Hepatocyte (in vitro differentiated cells): ENCODE measurements around the gene SEC23A. TPM values are rescaled to one million over a fixed set of nuclear protein-coding genes. Genes with fewer than 3 reads are reported as not detected.
"Not testable (repeated sequence)": the region's sequence is repeated elsewhere in the genome, so short reads cannot be mapped to it uniquely, and the experiment has no call there.

Experiments
- DNase-seq: peaks from one replicate; pipeline ENCODE4 v3.0.0-alpha.2; 2016; ENCODE audit warnings: low spot score
- H2AFZ ChIP-seq: fragments of 200-600 bp; sonication (generic); 2 replicates; pipeline ENCODE4 v1.6.0; 2016; ENCODE audit warnings: antibody characterized with exemption, mild to moderate bottlenecking
- H3K27ac ChIP-seq: fragments of 200-600 bp; sonication (generic); 2 replicates; pipeline ENCODE4 v1.5.1; 2016; ENCODE audit warnings: mild to moderate bottlenecking
- H3K27me3 ChIP-seq: fragments of 200-600 bp; sonication (generic); 2 replicates; pipeline ENCODE4 v1.6.1; 2016
- H3K36me3 ChIP-seq: fragments of 200-600 bp; sonication (generic); replicated peaks from 2 replicates; pipeline ENCODE4 v1.5.1; 2016; ENCODE audit warnings: low read depth; ENCODE audit not compliant: insufficient read depth
- H3K4me1 ChIP-seq: fragments of 200-600 bp; sonication (generic); 2 replicates; pipeline ENCODE4 v1.5.1; 2016; ENCODE audit warnings: mild to moderate bottlenecking, moderate library complexity; ENCODE audit not compliant: insufficient read depth
- H3K4me2 ChIP-seq: fragments of 200-600 bp; sonication (generic); 2 replicates; pipeline ENCODE4 v1.6.0; 2016
- H3K4me3 ChIP-seq: fragments of 200-600 bp; sonication (generic); 2 replicates; pipeline ENCODE4 v1.5.1; 2016; ENCODE audit warnings: mild to moderate bottlenecking
- H3K79me2 ChIP-seq: fragments of 200-600 bp; sonication (generic); 2 replicates; pipeline ENCODE4 v1.6.0; 2017; ENCODE audit warnings: mild to moderate bottlenecking
- H3K9me2 ChIP-seq: fragments of 200-600 bp; sonication (generic); replicated peaks from 2 replicates; pipeline ENCODE4 v1.6.0; 2017; ENCODE audit warnings: mild to moderate bottlenecking; ENCODE audit not compliant: insufficient read depth
- H3K9me3 ChIP-seq: fragments of 200-600 bp; sonication (generic); 2 replicates; pipeline ENCODE4 v1.5.1; 2016; ENCODE audit warnings: low read depth, mild to moderate bottlenecking
- H4K20me1 ChIP-seq: fragments of 200-600 bp; sonication (generic); 2 replicates; pipeline ENCODE4 v1.6.0; 2016; ENCODE audit warnings: mild to moderate bottlenecking; ENCODE audit not compliant: insufficient read depth, poor library complexity, severe bottlenecking
- CTCF ChIP-seq: fragments of 200-600 bp; sonication (generic); IDR thresholded peaks from 2 replicates; pipeline ENCODE4 v1.5.1; 2016; ENCODE audit warnings: antibody characterized with exemption, mild to moderate bottlenecking; ENCODE audit not compliant: poor library complexity
- EZH2 ChIP-seq: fragments of 200-600 bp; sonication (generic); IDR thresholded peaks from 2 replicates; pipeline ENCODE4 v1.6.1; 2016; ENCODE audit warnings: antibody characterized with exemption, mild to moderate bottlenecking, borderline replicate concordance
- EZH2phosphoT487 ChIP-seq: fragments of 200-600 bp; sonication (generic); IDR thresholded peaks from one replicate; pipeline ENCODE4 v1.6.1; 2018; ENCODE audit warnings: antibody characterized with exemption, mild to moderate bottlenecking, low read depth, moderate library complexity; ENCODE audit not compliant: unreplicated experiment, severe bottlenecking
- WGBS: methylation state at CpG from one replicate; pipeline ENCODE4 v1.1.6; 2016; ENCODE audit warnings: low lambda C conversion rate; ENCODE audit errors: missing lambda C conversion rate; 5-methylcytosine and 5-hydroxymethylcytosine counted together
- polyA plus RNA-seq: library from polyadenylated mRNA; unstranded; fragments of >200 nt; fragmentation: Nextera tagmentation; extraction: Ambion mirVana; gene quantifications from 2 replicates; pipeline ENCODE4 v1.2.1, GENCODE V29; 2016
- total RNA-seq: library from RNA; depleted of rRNA; stranded (reverse); fragments of >200 nt; gene quantifications from 2 replicates; pipeline ENCODE4 v1.2.3, GENCODE V29; 2014

SEC23A gene
- total and polyA plus RNA-seq, 2 experiments from 2014 or later, result 99.8 to 193 TPM

- H3K9me2 ChIP-seq, DNase-seq, H3K9me3 ChIP-seq, H3K4me3 ChIP-seq, H4K20me1 ChIP-seq, H3K36me3 ChIP-seq, H3K79me2 ChIP-seq, H3K27me3 ChIP-seq: not testable (repeated sequence)
- Histone ChIP-seq H3K4me2 (peak overlapping the region; percentile 68), H2AFZ (peak overlapping the region; percentile 26), H3K27ac (peak overlapping the region; percentile 48), H3K4me1 (peaks cover 15% of the 10 kb centered on the region)
- TF ChIP-seq CTCF, result peak; percentile 21
- 28% methylated on average over 33 of the region's 33 CpGs for WGBS
Measured at GRCh38 chr14:39017096-39018016, 85.7 kb downstream of the SEC23A start.

- peak overlapping the region; percentile 68 for H3K4me2 ChIP-seq
Measured at GRCh38 chr14:39016733-39017095, 86.3 kb downstream of the SEC23A start.

GRCh38 chr14:39015964-39016577 is 87.0 kb downstream of the SEC23A start:
- H3K4me2 ChIP-seq, result no peak overlapping the region
- no peak for DNase-seq

More at GRCh38 chr14:39016733-39017095, 86.3 kb downstream of the SEC23A start:
- Histone ChIP-seq H3K9me2 (no peaks in the 10 kb centered on the region), H3K9me3 (no peaks in the 10 kb centered on the region), H2AFZ (peak overlapping the region; percentile 26), H3K27me3 (no peaks in the 10 kb centered on the region), H3K4me3 (no peak overlapping the region), H4K20me1 (no peaks in the 10 kb centered on the region), H3K36me3 (no peaks in the 10 kb centered on the region), H3K4me1 (peaks cover 15% of the 10 kb centered on the region), H3K79me2 (peaks cover 8% of the 10 kb centered on the region), H3K27ac (peak overlapping the region; percentile 48)
- TF ChIP-seq EZH2phosphoT487 (no peak), EZH2 (no peak), CTCF (no peak)
- WGBS, result 74% methylated on average over 4 of the region's 4 CpGs
- DNase-seq, result no peak

More at GRCh38 chr14:39015964-39016577, 87.0 kb downstream of the SEC23A start:
- no peak for TF ChIP-seq EZH2
- no peak for TF ChIP-seq CTCF
- TF ChIP-seq EZH2phosphoT487, result no peak
- Histone ChIP-seq H3K79me2 (peaks cover 8% of the 10 kb centered on the region), H3K36me3 (no peaks in the 10 kb centered on the region), H3K9me3 (no peaks in the 10 kb centered on the region), H4K20me1 (no peaks in the 10 kb centered on the region), H3K27ac (peak overlapping the region; percentile 48), H3K9me2 (no peaks in the 10 kb centered on the region), H3K4me3 (no peak overlapping the region), H2AFZ (no peak overlapping the region), H3K4me1 (peaks cover 15% of the 10 kb centered on the region), H3K27me3 (no peaks in the 10 kb centered on the region)
- WGBS, result 96% methylated on average over 3 of the region's 3 CpGs
